GM12872 (cell line): Measurements from ENCODE around the gene C6orf132.

Source experiments
- TF ChIP-seq, protein P1 (sequence below): IDR thresholded peaks from 3 replicates; pipeline ENCODE4 v1.5.1; 2011; ENCODE audit warnings: low read depth, mild to moderate bottlenecking, low read length, moderate library complexity; ENCODE audit not compliant: insufficient read depth

Gene C6orf132, protein sequence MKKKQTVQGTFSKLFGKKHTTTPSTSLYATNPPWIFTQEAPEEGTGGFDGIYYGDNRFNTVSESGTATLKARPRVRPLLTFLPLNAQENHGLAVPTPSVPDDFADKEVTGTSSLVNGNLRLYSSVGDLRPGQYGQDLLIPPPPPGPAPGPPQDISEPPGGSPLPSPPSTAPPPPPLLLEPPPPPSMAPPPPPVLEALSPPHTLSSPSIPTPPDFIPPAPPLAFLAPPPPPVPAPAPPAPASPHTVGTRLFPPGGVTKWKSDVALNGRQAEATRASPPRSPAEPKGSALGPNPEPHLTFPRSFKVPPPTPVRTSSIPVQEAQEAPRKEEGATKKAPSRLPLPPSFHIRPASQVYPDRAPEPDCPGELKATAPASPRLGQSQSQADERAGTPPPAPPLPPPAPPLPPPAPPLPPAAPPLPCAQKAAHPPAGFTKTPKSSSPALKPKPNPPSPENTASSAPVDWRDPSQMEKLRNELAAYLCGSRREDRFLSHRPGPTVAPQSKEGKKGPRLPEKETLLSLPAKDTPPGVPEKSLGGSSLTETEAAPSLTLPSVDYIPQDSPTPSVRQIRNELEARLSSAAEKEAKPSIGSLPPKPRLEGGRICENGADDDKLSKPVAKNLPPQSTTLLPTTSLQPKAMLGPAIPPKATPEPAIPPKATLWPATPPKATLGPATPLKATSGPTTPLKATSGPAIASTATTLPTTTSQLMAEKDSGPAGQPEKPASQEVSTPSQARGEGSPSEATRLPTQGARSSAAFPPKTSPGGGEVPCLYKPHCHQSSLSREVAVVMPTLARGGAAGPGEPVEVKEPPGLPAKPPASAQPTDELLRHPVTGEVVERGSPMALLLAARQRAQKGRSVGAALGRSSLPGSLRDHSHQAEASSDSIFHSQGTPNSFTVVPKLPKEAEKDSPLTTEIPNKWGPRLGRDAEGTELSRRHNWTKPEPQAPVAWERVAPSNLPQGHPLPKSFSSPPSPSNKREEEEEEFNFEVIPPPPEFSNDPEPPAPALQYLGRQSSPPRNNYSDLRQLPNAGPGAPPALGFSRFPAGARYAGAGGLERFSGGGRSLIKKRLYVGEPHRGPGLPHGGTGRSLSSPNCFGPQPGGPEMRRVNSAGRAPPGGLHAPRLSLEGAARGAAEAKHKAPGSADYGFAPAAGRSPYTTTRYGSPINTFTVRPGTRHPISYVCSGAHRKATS

DNA sequence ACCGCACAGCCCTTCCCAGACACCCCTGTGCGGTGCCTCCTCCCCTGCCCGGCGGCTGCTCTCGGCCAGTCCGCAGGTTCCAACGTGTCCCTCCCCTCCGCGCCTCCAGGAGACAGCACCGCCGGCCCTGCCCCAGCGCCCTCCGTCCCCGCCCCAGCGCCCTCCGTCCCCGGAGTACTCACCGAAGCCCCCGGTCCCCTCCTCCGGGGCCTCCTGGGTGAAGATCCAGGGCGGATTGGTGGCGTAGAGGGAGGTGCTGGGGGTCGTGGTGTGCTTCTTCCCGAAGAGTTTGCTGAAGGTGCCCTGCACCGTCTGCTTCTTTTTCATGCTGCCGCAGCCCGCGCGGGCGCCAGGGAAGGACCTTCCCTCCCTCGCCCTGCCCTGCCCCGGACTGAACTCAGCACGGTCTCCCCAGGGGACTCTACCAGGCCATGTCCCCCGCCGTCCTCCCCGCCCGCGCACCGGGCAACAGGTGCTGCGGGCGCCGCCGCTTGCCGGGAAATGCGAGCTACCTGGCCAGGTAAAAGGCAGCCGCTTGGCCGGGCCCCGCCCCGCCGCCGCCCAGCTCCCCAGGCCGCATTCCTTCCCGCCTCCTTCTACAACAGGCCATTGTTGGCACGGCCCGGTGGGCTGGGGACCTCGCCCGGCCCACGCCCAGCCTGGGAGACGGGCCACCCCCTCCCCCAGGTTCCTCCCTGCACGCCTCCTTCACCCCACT lies at the start of gene C6orf132:
Gene C6orf132, minus strand, starts transcription at position 503 of the 718 bp plus-strand sequence. Its CDS starts 176 bp downstream, at position 327.
- TF ChIP-seq, protein P1, sequence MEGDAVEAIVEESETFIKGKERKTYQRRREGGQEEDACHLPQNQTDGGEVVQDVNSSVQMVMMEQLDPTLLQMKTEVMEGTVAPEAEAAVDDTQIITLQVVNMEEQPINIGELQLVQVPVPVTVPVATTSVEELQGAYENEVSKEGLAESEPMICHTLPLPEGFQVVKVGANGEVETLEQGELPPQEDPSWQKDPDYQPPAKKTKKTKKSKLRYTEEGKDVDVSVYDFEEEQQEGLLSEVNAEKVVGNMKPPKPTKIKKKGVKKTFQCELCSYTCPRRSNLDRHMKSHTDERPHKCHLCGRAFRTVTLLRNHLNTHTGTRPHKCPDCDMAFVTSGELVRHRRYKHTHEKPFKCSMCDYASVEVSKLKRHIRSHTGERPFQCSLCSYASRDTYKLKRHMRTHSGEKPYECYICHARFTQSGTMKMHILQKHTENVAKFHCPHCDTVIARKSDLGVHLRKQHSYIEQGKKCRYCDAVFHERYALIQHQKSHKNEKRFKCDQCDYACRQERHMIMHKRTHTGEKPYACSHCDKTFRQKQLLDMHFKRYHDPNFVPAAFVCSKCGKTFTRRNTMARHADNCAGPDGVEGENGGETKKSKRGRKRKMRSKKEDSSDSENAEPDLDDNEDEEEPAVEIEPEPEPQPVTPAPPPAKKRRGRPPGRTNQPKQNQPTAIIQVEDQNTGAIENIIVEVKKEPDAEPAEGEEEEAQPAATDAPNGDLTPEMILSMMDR = no peak

DNA sequence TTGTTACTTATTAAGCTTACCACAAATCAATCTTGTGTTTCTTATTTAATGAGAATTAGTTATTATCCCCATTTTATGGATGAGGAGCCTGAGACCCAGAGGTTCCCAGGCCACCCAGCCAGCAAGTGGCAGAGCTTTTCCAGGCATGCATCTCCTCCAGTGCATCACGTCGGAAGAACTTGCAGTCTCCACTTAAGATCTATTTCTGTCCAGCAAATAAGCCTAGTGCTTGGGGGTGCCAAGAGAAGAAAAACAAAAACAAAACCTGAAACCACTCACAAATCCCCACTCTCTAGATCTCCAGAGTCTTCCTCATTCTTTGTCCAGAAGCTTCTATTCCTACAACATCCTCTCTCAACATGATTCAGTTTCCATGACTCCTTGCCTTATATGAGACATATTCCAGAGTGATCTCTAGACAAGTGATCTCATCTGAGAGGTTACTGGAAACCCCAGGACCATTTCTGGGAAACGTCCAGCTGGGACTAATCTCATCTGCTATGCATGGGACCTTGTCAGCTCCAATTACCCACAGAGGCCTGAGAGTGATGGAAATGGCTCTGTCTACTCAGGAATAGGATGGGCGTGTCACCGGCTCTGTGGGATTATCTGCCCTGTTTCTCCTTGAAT lies 48.2 kb upstream of the C6orf132 start:
- TF ChIP-seq, protein P1 = no peak

DNA sequence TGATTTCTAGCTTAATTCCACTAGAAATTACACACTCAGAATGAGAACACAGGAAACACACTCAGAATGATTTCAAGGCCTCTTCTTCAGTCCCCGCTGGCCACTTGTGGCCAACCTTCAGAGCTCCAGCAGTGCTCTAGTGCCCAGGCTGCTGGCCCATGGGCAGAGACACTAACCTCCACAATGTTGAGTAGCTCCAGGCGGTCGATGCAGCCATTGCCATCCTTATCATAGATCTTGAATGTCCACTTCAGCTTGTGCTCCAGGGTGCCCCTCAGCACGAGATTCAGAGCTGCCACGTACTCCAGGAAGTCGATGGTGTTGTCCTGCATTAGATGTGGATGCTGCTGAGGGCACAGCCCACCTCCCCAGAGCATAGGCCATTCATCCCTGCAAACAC lies 46.0 kb upstream of the C6orf132 start:
- TF ChIP-seq, protein P1 = no peak

DNA sequence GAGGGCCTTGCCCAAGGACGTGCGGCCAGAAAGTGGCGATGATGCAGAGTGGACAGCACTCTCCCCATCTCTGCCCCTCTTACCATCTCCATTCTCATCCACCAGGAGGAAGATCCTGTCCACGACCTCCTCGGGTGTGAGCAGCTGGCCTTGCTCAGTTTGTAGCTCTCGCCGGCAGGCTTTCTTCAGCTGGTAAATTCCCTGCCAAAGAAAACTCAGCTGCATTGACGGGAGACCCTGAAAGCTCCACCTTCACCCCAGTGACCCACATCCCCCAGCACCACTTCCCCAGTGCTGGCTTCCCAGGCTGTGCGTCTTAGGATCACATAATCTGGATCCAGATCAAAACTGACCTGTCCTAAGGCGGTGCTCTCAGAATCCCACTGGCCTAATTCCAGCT lies 43.2 kb upstream of the C6orf132 start:
- TF ChIP-seq, protein P1 = no peak

DNA sequence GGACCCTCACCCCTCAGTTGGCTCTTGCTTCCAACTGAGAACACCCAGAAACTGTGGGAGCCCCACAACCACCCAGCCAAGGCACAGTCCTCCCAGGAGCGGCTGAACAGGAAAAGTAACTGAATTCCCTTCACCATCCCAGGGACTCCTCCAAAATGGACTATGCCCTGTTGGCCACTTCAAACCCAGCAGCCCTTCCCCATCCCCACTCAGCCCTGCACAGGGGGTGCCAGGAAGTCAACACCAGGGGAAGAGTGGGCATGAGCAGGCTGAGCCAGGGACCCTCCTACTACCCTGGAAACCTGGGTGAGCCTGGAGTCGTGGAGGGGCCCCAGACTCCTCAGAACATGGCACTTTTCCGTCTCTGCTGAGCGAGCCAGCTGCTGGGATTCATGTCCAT lies 42.1 kb upstream of the C6orf132 start:
- TF ChIP-seq, protein P1 = no peak

DNA sequence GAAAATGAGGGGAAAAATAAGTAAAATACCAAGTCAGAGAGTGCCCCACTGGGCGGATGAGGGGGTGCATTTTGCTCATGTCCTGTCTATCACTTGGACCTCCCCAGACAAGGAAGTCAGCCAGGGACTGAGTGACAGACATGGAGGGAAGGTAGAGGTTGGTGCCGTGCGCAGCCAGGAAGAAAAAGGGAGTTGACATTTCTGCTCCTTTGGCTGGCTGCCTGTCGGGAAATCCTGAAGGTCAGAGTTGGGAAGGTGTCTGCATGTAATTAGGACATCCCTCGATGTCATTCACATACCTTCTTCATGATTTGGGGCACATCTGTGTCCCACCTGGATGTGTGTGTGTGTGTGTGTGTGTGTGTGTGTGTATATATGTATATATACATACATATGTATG lies 39.7 kb upstream of the C6orf132 start:
- TF ChIP-seq, protein P1 = no peak
